ENCODE measurements around the gene RAVER2. TPM values are rescaled to one million over a fixed set of nuclear protein-coding genes. Genes with fewer than 3 reads are reported as not detected.

RAVER2 gene
- total RNA-seq, 1 experiment from 2014 or later: 15.1 TPM

DNA sequence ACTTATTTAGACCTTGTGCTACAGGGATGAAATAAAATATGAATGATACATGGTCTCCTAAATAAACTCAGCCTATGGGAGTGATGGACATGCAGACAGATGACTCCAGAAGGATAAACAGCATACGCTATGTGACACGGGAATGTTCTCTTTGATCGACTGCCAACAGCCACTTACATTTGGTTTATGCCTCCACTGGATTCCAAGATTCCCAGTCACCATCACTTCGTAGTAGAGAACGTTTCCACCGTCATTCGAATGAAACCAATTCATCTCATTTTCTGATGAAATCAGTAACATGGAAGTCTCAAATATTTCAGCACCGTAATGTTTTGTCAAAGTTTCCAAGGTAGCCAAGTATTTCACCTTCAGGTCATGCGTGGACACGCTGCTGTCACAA is 121.8 kb downstream of the RAVER2 start:
- peaks cover 8% of the 10 kb centered on the region for H3K36me3 ChIP-seq (ENCODE audit: control insufficient read depth, insufficient read depth, low read length)
- intact Hi-C loops (cut with micrococcal nuclease; ENCODE audit: unreplicated experiment) (no loop called here), in situ Hi-C loops (cut with HindIII; ENCODE audit: low pct_unique_long_range_greater_than_20kb, low sequenced_read_pairs) (no loop called here)
- ChIA-PET CTCF (no interaction called here), POLR2A (no interaction called here)
- H3K9me3 ChIP-seq (ENCODE audit: control insufficient read depth, insufficient read depth, low read depth, low read length): no peaks in the 10 kb centered on the region
- H3K4me3 ChIP-seq (ENCODE audit: low read depth in 2 of 2, low read length in 2 of 2): no peak overlapping the region
- peaks cover 3% of the 10 kb centered on the region; the same call in 1 of the 2 replicates for H3K4me1 ChIP-seq (ENCODE audit: control insufficient read depth, insufficient read depth, low read length)
- TF ChIP-seq, protein P1, sequence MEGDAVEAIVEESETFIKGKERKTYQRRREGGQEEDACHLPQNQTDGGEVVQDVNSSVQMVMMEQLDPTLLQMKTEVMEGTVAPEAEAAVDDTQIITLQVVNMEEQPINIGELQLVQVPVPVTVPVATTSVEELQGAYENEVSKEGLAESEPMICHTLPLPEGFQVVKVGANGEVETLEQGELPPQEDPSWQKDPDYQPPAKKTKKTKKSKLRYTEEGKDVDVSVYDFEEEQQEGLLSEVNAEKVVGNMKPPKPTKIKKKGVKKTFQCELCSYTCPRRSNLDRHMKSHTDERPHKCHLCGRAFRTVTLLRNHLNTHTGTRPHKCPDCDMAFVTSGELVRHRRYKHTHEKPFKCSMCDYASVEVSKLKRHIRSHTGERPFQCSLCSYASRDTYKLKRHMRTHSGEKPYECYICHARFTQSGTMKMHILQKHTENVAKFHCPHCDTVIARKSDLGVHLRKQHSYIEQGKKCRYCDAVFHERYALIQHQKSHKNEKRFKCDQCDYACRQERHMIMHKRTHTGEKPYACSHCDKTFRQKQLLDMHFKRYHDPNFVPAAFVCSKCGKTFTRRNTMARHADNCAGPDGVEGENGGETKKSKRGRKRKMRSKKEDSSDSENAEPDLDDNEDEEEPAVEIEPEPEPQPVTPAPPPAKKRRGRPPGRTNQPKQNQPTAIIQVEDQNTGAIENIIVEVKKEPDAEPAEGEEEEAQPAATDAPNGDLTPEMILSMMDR (IDR thresholded peaks at IDR 0.05): no peak
- TF ChIP-seq SIN3A (IDR thresholded peaks at IDR 0.05; ENCODE audit: borderline replicate concordance, insufficient read depth, low read depth, low read length): no peak
- TF ChIP-seq, protein P2, sequence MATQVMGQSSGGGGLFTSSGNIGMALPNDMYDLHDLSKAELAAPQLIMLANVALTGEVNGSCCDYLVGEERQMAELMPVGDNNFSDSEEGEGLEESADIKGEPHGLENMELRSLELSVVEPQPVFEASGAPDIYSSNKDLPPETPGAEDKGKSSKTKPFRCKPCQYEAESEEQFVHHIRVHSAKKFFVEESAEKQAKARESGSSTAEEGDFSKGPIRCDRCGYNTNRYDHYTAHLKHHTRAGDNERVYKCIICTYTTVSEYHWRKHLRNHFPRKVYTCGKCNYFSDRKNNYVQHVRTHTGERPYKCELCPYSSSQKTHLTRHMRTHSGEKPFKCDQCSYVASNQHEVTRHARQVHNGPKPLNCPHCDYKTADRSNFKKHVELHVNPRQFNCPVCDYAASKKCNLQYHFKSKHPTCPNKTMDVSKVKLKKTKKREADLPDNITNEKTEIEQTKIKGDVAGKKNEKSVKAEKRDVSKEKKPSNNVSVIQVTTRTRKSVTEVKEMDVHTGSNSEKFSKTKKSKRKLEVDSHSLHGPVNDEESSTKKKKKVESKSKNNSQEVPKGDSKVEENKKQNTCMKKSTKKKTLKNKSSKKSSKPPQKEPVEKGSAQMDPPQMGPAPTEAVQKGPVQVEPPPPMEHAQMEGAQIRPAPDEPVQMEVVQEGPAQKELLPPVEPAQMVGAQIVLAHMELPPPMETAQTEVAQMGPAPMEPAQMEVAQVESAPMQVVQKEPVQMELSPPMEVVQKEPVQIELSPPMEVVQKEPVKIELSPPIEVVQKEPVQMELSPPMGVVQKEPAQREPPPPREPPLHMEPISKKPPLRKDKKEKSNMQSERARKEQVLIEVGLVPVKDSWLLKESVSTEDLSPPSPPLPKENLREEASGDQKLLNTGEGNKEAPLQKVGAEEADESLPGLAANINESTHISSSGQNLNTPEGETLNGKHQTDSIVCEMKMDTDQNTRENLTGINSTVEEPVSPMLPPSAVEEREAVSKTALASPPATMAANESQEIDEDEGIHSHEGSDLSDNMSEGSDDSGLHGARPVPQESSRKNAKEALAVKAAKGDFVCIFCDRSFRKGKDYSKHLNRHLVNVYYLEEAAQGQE (IDR thresholded peaks at IDR 0.05; ENCODE audit: insufficient read depth in 1 of 2, low read depth in 2 of 2, low read length in 1 of 2): no peak
- TF ChIP-seq POLR2AphosphoS5 (IDR thresholded peaks at IDR 0.05; ENCODE audit: low read depth, low read length): no peak
- TF ChIP-seq TCF7L2 (IDR thresholded peaks at IDR 0.05; ENCODE audit: low read depth, low read length): no peak
- no peak for DNase-seq (ENCODE audit: low read depth, low spot score)
- no peak for ATAC-seq
- H3K27ac ChIP-seq (ENCODE audit: low read length): no peak overlapping the region
- no peaks in the 10 kb centered on the region for H3K27me3 ChIP-seq (ENCODE audit: control insufficient read depth, insufficient read depth, low read length)
- no TSS peak for BruUV-seq (replicated peaks)

DNA sequence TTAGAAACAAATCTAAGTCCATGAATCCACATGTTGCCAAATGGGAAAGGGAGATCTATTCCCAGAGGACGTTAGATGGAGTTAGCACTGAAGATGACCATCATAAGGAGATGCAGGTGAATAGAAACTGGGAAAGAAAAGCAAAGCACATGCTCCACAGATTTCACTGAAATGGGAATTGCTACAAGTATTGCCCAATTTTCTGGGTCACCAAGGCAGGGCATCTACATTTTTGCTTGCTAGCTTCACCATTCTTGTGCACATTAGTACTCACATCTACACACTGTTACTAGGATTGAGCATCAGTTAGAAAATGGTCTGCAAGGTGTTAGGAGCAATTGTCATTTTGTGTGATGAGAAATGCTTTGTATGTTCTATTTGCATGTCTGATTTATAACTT is 122.4 kb downstream of the RAVER2 start:
- intact Hi-C loops (cut with micrococcal nuclease; ENCODE audit: unreplicated experiment): no loop called here
- in situ Hi-C loops (cut with HindIII; ENCODE audit: low pct_unique_long_range_greater_than_20kb, low sequenced_read_pairs): no loop called here
- ATAC-seq (no peak), DNase-seq (ENCODE audit: low read depth, low spot score) (no peak)
- no TSS peak for BruUV-seq (replicated peaks)
- peaks cover 8% of the 10 kb centered on the region for H3K36me3 ChIP-seq (ENCODE audit: control insufficient read depth, insufficient read depth, low read length)
- ChIA-PET CTCF (no interaction called here), POLR2A (interaction anchor here (0.7 kb wide), 1 partner anchor 12 kb away, joined by 4 read pairs; no protein-coding TSS in a partner anchor)
- TF ChIP-seq POLR2AphosphoS5 (IDR thresholded peaks at IDR 0.05; ENCODE audit: low read depth, low read length) (no peak), TCF7L2 (IDR thresholded peaks at IDR 0.05; ENCODE audit: low read depth, low read length) (no peak)
- no peak overlapping the region for H3K27ac ChIP-seq (ENCODE audit: low read length)
- no peaks in the 10 kb centered on the region for H3K4me1 ChIP-seq (ENCODE audit: control insufficient read depth, insufficient read depth, low read length)
- no peak overlapping the region for H3K4me3 ChIP-seq (ENCODE audit: low read depth in 2 of 2, low read length in 2 of 2)
- no peaks in the 10 kb centered on the region for H3K9me3 ChIP-seq (ENCODE audit: control insufficient read depth, insufficient read depth, low read depth, low read length)
- no peaks in the 10 kb centered on the region for H3K27me3 ChIP-seq (ENCODE audit: control insufficient read depth, insufficient read depth, low read length)

DNA sequence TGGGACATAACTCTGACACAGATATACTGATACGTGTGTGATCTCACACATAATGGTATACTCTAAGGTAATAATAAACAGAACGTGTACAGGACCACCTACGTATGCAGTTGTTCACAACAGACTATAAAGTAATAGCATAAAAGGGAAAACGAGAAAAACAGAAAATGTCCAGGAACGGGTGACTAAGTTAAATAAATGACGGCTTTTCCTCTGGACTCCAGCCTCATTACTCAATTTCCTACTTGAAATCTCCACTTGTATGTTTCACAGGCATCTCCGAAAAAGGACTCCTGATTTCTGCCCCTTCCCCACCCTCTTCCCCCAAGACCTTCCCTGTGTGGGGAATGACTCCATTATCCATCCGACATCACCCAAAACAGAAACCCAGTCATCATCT is 126.4 kb downstream of the RAVER2 start:
- no peak for ATAC-seq
- ChIA-PET CTCF (no interaction called here), POLR2A (no interaction called here)
- DNase-seq (ENCODE audit: low read depth, low spot score): no peak
- no peak overlapping the region for H3K4me3 ChIP-seq (ENCODE audit: low read depth in 2 of 2, low read length in 2 of 2)
- peaks cover 3% of the 10 kb centered on the region for H3K36me3 ChIP-seq (ENCODE audit: control insufficient read depth, insufficient read depth, low read length)
- no TSS peak for BruUV-seq (replicated peaks)
- no peaks in the 10 kb centered on the region for H3K4me1 ChIP-seq (ENCODE audit: control insufficient read depth, insufficient read depth, low read length)
- intact Hi-C loops (cut with micrococcal nuclease; ENCODE audit: unreplicated experiment) (no loop called here), in situ Hi-C loops (cut with HindIII; ENCODE audit: low pct_unique_long_range_greater_than_20kb, low sequenced_read_pairs) (no loop called here)
- no peaks in the 10 kb centered on the region for H3K27me3 ChIP-seq (ENCODE audit: control insufficient read depth, insufficient read depth, low read length)
- no peaks in the 10 kb centered on the region for H3K9me3 ChIP-seq (ENCODE audit: control insufficient read depth, insufficient read depth, low read depth, low read length)
- TF ChIP-seq, protein P1 (IDR thresholded peaks at IDR 0.05): no peak
- TF ChIP-seq SIN3A (IDR thresholded peaks at IDR 0.05; ENCODE audit: borderline replicate concordance, insufficient read depth, low read depth, low read length) (no peak), POLR2AphosphoS5 (IDR thresholded peaks at IDR 0.05; ENCODE audit: low read depth, low read length) (no peak), TCF7L2 (IDR thresholded peaks at IDR 0.05; ENCODE audit: low read depth, low read length) (no peak)
- TF ChIP-seq, protein P2 (IDR thresholded peaks at IDR 0.05; ENCODE audit: insufficient read depth in 1 of 2, low read depth in 2 of 2, low read length in 1 of 2): no peak
- H3K27ac ChIP-seq (ENCODE audit: low read length): no peak overlapping the region
